HG03520 (cell line): ENCODE results near the gene IFNE.
"Not testable (repeated sequence)": the region's sequence is repeated elsewhere in the genome, so short reads cannot be mapped to it uniquely, and the experiment has no call there.

Source experiments
- ATAC-seq: cut with Tn5 transposase; IDR thresholded peaks from one replicate; pipeline ENCODE4 v1.9.1; 2021; ENCODE audit warnings: mild to moderate bottlenecking, moderate library complexity; ENCODE audit not compliant: unreplicated experiment

Gene IFNE

DNA sequence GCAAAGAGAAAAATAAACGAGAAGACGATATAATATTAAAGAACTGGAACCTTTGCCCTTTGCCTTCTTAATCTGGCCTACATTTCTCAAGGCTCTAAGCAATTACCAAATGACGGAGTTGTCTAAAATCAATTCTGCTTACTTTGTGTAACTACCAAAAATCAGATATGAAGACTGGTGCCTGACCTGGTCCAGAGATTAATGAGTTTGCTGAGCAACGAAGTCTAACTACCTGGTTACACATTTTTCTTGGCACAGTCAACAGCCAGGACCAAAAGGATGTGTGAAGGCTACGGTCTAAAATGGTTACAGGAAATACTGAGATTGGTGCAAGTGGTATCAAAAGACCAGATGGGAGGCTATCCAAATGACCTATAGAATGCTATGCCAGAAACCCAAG, 17.8 kb upstream of the IFNE start:
- no peak for ATAC-seq

GRCh38 chr9:21491756-21492155, 9.6 kb upstream of the IFNE start:
- no peak for ATAC-seq

DNA sequence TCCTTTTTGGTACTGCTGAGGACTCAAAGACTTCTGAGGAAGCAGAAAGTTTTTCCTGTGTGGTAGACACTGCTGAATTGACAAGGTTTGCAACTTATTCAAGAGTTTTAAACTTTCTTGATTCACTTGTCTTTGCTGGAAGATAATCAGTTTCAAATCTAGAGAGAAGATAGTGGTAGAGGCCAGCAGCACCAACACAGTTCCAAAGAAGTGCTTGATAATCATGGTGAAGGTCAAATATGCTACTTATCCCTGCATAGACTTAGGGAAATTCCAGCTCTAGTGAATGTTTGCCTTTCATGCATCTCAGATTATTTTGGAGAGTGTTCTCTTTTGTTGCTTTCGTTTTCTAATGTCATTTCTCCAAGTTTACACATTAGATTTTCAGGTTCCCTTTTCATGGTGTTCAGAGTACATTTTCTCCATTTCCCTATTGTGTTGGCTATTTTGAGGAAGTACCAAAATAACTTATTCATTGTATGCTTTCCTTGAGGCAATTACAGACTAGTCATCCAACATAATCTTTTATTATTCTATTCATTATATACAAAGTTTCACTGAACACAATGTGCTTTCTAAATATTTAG, 550 bp downstream of the IFNE start:
- no peak for ATAC-seq

DNA sequence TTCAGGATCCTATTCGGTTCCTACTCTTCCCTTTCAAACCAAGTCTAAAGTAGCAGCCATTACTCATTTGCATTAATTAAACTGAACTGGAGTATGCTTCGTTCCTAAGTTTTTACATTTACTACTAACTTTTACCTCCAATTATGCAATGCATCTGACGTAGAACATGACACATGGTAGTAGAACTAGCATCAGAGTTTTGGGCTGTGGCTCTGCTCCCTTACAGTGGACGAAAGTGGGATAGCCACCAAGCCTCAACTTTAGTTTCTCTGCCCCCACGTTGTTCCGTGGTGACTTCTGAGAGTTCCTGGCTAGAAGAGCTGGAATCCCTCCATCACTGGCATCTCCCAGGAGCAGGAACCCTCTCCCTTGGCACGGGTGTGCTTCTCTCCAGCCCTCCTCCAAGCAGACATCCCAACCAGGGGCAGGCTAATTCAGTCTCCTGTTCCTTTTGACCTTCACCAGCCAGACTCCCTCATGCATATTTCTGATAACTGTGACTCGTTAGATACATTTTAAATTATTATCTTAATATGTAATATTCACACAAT, 2.9 kb downstream of the IFNE start:
- ATAC-seq, result no peak

DNA sequence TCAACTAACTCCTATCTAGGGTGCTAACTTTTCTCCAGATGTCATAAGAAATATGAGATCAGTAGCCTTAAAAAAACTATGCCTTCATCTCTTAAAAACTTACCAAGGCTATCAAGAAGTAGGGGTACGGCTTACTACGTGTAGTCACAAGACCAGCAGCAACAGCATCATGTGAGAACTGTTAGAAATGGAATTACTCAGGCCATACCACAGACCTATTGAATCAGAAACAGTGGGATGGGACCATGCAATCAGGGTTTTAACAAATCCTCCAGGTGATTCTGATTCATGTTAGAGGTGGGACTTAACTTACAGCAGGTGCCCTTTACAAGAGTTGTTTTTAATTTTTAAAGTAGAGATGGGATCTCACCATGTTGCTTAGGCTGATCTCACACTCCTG, 4.6 kb downstream of the IFNE start:
- no peak for ATAC-seq

DNA sequence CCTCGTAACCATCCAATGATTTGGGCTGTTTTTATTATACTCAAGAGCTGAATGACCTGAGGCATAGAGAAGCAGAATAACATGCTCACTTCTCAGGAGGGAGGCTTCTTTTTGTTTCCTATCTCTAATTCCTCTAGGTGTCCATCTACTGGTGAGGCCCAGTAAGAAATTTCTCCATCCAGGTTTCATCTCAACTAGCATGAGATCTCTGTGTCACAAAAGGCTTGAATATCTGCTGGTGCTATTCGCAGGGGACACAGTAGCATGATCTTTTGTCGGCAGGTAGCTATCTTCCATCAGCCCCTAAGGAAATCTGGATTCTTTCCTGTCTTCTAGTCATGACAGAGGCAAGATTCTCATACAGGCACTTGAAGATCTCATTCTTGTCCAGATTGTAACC, 8.9 kb downstream of the IFNE start:
- ATAC-seq, result no peak

- ATAC-seq, result no peak
Measured at GRCh38 chr9:21470126-21470525, 12.0 kb downstream of the IFNE start.

DNA sequence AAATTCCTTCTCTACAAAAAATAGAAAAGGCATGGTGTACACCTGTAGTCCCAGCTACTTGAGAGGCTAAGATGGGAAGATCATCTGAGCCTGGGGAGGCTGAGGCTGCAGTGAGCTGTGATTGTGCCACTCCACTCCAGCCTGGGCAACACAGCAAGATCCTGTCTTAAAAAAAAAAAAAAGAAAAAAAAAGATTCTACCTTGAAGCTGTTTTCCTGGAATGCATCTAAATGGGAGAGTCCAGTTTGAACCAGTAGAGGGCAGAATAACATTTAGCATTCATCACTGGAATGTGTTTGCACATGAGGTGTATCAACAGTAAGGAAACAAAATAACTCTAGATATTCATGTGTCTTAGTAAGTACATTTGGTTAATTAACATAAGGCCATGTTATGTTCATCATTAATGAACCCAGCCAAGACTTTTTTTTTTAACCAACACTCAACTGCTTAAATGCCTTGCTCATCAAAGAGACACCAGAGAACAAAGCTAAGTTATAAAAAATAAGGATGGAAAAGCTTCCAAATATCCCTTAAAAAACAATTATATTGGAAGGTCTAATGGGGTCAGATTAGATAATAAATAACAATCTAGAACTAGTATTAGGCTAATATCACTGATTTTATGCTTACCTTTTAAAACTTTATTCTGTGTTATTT, 16.1 kb downstream of the IFNE start:
- no peak for ATAC-seq

DNA sequence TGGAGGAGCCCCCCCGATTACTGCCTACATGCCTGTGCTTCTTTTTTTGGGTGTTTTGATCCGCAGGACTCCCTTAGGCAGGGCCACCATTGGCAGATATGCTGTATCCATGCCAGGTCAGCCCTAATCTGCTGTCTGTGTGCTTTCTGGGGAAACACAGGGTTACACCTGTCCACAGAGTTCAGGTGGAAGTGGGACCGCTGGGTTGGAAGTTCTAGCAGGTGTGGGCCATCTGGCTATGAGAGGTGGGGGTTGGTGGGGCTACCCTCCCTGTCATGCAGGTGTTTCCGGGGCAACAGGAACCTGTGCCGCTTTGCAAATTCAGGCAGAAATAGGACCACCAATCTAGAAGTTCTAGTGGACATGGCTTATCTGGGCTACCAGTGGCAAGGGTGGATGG, 17.0 kb downstream of the IFNE start:
- no peak for ATAC-seq

- no peak for ATAC-seq
Measured at GRCh38 chr9:21461377-21461776, 20.7 kb downstream of the IFNE start.

GRCh38 chr9:21455320-21455719, 26.8 kb downstream of the IFNE start:
- peak; percentile 85 for ATAC-seq

DNA sequence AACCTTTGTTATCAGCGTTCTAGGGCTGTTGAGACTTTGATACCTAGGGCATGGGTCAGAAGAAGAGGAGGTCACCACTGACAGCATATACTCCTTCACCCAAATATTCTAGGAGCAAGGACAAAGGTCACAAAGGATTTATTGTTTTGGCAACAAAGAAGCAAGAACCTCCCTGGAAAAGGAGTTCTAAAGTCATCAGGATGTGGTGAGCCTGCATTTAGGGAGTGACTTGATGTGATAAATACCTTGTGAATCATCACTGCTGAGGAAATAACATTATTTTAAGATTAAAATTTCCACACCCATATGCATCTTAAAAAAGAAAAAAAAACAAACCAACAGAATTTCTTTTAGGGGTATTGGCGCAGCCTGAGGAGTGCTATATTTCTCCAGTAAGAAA, 28.0 kb downstream of the IFNE start:
- ATAC-seq, result no peak

DNA sequence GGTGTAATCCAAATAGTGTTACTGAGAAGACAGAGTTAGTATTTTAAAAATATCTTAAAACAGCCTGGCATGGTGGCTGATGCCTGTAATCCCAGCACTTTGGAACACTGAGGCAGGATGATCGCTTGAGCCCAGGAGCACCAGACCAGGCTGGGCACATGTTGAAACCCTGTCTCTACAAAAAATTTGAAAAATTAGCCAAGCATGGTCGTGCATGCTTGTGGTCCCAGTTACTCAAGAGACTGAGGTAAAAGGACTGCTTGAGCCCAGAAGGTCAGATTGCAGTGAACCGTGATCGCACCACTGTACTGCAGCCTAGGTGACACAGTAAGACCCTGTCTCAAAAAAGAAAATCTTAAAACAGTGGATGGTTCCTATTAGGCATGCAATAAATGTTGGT, 29.4 kb downstream of the IFNE start:
- ATAC-seq, result no peak

- no peak for ATAC-seq
Measured at GRCh38 chr9:21450733-21451394, 31.2 kb downstream of the IFNE start.

DNA sequence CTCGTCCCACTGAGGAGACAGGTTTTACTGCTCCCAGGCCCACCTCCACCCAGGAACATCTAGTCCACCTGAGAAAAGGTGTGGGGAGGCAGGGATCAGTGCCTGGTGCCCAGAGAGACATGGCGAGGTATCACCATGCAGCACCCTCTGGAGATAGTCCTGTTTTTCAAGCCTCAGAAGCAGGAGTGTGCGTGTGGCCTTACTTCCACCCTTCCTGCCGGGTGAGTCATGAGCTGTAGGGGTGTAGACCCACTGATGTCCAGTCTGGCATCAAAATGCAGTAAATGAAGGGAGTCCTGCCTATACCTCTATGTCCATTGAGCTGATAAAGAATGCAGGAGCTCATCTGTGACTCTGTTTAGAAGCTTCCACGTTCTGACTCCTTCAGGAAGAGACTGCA, 32.8 kb downstream of the IFNE start:
- ATAC-seq, result not testable (repeated sequence)

DNA sequence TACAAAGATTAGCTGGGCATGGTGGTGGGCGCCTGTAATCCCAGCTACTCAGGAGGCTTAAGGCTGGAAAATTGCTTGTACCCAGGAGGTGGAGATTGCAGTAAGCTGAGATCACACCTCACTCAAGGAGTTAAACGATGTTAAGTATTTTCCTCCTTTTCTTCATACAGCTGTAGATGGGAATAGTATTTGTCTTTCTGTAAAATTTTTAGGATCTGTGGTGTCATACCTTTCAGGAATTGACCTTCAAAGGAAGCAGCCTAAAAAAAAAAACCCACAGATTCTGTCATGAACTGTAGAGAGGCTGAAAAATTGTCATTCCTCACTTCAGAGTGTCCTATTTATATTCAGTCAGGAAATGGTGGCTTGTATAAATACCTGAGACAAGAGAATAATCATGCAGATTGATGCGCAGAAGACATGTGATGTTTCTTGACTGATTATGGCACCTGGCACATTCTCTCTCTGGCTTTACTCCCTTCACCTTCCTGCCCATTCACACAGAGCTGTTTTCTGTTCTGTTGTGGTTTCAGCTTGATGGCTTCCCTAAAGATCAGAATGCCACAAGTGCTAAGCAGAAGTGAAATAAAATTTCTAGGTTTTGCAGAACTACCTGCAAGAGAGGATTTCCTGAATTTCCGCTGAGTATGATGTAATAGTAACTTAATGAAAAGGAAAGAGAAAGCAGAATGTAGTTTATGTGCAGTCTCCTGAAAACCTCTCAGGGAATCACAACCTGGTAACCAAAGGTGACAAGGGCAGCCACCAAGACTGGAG, 38.1 kb downstream of the IFNE start:
- ATAC-seq, result peak; percentile 78

DNA sequence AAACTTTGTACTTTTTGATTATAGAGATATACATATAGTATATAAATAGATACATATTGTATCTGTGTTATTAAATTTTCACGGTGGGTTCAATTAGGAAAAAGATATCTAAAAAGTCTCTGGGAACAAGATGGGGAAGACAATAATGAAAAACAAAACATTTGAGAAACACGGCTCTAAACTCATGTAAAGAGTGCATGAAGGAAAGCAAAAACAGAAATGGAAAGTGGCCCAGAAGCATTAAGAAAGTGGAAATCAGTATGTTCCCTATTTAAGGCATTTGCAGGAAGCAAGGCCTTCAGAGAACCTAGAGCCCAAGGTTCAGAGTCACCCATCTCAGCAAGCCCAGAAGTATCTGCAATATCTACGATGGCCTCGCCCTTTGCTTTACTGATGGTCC, 42.0 kb downstream of the IFNE start, which contains the start of gene IFNA1:
Gene IFNA1 (plus strand): TSS at position 301 of the 400 bp plus-strand sequence. CDS start 69 bp downstream, at position 370.
- ATAC-seq, result no peak

DNA sequence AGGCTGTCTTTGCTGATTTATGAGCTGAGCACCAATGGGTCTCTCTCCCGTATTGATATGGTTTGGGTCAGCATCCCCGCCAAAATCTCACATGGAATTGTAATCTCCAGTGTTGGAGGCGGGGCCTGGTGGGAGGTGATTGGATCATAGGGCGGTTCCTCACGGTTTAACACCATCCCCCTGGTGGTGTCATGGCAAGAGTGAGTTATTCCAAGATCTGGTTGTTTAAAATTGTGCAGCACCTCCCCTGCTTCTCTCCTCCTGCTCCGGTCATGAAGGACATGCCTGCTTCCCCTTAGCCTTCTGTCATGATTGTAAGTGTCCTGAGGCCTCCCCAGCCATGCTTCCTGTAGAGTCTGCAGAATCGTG, 47.1 kb downstream of the IFNE start:
- not testable (repeated sequence) for ATAC-seq

DNA sequence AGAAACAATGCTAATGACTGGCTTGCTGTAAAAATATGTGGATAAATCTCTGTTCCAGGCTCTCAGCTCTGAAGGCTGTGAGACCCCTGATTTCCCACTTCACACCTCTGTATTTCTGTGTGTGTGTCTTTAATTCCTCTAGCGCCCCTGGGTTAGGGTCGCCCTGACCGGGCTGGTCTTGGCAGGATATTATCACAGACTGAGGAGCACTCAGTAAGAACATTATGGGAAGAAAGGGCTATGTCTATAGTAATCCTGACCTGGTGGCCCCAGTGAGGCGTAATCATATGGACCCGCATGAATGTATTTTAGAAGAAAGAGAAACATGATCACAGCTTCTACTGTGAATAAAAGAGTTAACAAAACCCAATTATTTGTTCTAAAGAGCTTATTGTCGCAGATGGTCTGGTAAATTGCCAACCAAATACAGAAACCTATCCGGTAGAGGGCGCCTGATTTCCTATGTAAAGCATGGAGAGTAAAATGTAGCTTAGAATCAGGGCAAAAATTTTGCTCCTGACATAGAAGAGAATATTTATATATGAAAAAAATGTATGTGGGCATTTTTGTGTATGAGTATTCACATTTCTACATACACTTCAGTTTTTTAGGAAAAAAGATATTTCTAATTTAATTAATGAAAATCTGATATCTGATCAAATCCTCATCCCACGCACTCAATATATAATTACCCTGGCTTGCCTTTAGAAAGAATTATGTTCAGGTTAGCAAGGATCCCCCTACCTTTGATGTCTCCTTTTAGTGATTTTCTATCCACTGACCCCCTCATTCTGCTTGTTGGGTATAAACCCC, 47.7 kb downstream of the IFNE start:
- ATAC-seq, result no peak

- ATAC-seq, result peak; percentile 63
Measured at GRCh38 chr9:21432672-21433425, 49.3 kb downstream of the IFNE start.
